Subcutaneous adipose tissue (tissue), 4 donors: ENCODE data around the gene EFCAB5. TPM values are rescaled to one million over a fixed set of nuclear protein-coding genes. Genes with fewer than 3 reads are reported as not detected.

Experiments
- total RNA-seq, 4 donors: library from RNA; depleted of rRNA; stranded (reverse); fragments of >200 nt; gene quantifications; one replicate each; pipeline ENCODE4 v1.1.0, GENCODE V29; 2016
- TF ChIP-seq, protein P1 (sequence below): fragments of 450-650 bp; IDR thresholded peaks from one replicate; pipeline ENCODE4 v1.5.1; 2016; ENCODE audit warnings: low read depth, mild to moderate bottlenecking, control low read depth, antibody characterized with exemption, moderate library complexity

The EFCAB5 gene
- total RNA-seq, 4 donors from 2014 or later: under 0.01 to 0.34 TPM; not detected in 2

DNA sequence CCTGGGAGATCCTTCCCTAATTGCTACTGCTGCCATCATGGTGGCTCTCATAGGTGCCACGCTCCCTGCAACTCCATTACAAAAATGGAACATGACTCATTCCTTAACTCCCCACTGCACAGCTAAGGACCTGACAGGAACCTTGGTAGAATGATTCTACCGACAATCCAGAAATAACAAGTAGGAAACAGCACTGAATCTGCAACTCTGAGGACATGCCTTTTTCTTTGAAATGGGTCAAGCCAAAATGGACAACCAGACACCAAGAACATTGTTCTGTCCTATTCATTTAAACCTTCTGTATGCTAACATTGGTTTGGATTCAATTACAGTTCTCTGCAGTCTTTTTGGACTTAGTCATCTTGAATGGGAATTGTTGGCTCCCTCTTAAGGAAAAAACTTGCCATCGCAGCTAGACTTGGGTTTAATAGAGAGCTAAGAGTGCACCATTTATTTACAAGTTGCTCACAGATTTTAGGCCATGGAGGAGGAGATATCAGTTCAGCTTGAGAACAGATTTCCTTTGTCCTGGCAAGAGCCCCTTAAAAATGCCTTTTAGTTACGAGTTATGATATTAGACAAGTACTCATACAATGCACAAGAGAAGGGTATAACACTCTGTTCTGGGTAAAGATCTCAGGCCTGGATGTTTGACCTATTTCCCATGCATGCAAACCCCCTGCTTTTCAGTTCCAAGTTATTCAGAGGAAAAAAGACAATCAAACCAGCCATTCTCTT is 154.2 kb downstream of the EFCAB5 start:
- TF ChIP-seq, protein P1, sequence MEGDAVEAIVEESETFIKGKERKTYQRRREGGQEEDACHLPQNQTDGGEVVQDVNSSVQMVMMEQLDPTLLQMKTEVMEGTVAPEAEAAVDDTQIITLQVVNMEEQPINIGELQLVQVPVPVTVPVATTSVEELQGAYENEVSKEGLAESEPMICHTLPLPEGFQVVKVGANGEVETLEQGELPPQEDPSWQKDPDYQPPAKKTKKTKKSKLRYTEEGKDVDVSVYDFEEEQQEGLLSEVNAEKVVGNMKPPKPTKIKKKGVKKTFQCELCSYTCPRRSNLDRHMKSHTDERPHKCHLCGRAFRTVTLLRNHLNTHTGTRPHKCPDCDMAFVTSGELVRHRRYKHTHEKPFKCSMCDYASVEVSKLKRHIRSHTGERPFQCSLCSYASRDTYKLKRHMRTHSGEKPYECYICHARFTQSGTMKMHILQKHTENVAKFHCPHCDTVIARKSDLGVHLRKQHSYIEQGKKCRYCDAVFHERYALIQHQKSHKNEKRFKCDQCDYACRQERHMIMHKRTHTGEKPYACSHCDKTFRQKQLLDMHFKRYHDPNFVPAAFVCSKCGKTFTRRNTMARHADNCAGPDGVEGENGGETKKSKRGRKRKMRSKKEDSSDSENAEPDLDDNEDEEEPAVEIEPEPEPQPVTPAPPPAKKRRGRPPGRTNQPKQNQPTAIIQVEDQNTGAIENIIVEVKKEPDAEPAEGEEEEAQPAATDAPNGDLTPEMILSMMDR: no peak

DNA sequence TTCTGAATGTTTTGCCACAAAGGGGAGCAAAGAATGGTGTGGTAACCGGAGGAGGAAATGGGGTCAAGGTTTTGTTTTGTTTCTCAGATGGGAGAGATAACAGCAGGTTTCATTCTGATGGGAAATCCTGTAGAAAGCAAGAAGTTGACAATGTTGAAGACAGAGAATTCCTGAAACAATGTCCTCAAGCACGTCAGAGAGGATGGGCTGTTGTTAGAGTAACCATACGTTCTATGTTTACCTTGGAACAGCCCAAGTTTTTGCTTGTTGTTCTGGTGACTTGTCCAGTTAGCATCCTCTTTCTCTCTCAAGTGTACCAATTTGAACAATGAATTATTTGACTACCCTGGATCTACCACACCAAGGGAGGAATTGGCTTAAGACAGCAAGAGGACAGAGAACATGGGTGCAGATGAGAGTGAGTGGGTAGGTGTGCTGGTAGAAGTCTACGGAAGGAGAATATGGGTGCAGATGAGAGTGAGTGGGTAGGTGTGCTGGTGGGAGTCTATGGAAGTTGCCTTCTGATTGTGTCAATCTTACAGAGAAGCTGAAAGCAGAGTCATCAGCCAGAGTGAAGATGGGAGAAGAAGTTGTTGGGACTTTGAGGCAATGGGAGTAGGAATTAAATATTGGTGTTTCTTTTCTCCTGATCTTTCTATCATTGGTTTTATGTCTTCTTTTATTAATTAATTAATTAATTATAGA is 160.4 kb downstream of the EFCAB5 start:
- TF ChIP-seq, protein P1: no peak

DNA sequence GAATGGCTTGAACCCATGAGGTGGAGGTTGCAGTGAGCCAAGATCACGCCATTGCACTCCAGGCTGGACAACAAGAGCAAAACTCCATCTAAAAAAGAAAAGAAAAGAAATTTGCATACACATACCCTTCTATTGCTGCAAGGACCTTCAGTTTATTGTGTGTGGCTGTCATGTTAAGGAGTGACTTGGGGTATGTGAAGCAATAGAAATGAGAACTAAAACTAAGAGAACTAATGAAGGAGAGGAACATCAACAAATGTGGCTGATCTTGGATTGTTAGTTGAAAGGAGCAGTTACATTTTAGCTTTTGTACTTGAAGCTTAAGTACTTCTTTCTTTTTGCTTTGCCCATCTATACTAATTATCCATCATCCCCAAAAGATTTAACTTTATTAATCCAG is 162.5 kb downstream of the EFCAB5 start:
- TF ChIP-seq, protein P1: no peak

DNA sequence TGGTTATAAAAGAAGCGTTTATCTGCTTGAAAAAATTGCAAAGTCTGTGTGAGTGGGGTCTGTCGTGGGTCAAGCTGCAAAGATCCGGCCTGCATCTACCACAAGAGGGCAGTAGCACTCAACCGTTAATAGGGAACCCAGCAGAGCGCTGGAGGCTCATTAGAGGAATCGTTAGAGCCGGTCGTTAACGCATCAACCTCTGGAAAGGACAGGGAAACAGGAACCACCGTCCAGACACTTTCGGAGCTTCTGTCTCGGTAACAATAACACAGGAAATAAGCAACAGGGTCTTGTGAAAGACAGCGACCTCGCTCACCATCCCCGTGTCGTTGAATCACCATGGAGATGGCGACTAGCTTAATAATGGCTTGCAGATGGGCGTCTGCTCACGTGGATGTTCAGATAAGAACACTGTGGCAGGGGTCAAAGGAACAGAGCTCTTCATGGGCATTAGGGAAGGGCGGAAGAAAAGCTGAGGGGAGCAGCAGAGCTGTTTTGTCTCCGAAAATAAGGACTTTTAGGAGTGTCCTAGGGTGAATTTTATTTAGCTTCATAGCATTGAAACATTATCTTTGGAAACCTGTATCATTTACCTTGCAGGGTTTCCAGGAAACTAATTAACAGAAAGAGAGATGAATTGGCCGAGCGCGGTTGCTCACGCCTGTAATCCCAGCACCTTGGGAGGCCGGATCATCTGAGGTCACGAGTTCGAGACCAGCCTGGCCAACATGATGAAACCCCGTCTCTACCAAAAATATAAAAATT is 163.3 kb downstream of the EFCAB5 start:
- TF ChIP-seq, protein P1: no peak

DNA sequence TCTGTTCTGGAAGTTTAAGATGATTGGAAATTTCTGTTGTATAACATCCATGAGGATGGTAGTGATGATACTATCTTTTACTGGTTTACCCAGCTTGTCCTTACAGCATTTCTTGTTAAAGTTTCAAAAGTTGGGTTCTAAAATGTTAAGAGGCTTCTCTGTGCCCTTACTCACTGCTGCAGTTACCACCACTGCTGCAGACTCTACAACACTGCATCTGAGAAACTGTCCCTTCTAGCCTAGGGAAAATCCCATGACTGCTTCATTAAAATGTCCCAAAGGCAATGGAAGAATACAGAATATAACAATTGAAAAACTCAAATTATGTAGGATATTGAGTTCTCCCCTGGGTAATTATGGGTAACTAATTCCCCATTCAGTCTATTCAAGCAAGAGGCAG is 171.4 kb downstream of the EFCAB5 start:
- TF ChIP-seq, protein P1: no peak

DNA sequence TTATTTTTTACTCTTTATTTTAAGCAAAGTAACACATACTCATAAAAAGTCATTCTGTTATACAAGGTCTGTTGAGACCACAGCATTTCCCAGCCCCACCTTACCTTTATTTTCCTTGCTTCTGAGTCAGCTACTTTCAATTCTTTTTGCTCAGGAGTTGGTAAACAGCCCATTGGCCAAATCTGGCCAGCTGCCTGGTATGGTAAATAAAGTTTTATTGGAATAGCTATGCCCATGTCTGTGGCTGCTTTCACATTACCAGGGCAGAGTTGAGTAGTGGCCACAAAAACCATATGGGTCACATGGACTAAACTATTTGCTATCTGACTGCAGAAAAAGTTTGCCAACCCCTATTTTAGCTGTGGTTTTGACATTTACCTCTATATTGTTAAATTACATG is 171.8 kb downstream of the EFCAB5 start:
- TF ChIP-seq, protein P1: no peak

DNA sequence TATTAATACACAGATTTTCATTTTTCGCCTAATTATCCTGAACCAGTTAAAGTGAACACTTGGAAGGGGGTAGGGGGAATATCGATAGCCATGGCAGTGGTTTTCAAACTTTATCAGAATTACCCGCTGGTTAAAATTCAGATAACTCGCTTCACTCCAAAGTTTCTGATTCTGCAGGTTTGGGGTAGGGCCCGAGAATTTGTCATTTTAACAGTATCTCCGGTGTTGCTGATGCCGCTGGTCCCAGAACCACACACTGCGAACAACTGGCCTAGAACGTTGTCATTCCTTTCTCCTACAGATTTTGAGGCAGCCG is 174.9 kb downstream of the EFCAB5 start:
- TF ChIP-seq, protein P1: no peak
